ENCODE measurements around the gene NRXN2.

Gene NRXN2

DNA sequence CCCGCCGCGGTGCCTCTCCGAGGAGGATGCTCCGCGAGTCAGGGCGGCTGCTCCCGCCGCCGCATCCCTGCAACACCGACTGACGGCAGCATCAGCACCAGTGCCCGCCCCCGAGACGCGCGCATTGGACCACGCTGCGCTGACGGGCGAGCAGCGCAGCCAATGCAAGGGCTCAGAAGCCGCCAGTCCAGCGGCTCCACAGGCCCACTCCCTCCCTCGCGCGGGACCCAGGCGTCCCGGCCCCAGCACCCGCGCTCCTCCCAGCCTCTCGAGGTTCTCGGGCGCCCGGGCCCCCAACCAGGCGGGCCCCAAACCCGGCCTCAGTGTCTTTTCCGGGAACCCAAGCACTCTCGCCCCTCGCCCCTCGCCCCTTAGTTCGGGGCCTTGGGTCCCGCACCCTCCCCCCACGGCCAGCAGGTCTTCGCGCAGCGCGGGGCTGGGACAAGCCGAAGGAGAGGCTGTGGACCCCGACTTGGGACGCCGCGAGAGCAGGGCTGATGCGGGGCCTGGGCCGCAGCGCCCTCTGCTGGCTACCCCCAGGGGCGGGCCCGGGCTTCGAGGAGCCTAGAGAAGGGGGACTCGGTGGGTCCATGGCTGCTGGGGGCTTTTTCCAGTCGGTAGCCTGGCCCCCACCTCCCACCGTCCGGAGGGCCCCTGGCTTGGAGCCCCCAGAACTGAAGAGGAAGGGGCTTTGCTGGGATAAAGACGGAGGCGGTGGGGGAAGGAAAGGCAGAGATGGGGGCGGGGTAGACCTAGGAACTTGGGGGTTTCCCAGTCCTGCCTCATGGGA, at the start of gene NRXN2:
Gene NRXN2 (minus strand): TSS at position 81 of the 790 bp plus-strand sequence. CDS start 9,498 bp downstream, outside the sequence.
- DNase-seq = peak; percentile 82

DNA sequence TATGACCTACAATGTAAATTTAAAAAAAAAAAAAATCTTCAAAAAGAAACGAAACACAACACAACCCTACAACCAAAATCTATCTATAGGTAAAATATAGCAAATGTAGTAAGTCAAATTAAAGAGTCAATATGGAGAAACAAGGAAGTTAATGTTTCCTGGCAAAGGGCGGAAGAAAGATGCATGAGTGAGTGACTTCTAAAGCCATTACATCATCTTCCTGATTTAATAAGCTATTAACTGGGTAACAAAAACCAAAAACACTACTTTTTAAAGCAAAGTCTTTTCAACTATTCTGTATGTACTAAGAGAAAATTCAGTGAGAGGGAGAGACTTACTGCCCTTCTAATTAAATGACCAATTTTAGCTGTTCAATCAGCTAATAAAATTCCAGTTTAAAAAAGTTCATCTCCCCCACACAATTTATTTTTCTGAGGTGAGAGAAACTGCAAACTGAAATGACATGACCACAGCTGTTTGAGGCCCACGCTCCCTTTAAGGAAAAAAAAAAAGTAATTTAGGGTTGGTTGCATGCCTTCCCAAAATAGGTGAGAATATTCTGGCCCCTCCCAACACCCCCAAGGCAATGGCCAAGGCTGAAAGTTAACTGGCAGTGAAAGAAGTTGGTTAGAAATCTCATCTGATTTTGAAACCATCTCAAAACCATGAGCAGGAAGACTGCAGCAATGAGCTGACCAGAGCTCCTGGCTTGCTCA, 49.5 kb upstream of the NRXN2 start:
- DNase-seq = no peak

DNA sequence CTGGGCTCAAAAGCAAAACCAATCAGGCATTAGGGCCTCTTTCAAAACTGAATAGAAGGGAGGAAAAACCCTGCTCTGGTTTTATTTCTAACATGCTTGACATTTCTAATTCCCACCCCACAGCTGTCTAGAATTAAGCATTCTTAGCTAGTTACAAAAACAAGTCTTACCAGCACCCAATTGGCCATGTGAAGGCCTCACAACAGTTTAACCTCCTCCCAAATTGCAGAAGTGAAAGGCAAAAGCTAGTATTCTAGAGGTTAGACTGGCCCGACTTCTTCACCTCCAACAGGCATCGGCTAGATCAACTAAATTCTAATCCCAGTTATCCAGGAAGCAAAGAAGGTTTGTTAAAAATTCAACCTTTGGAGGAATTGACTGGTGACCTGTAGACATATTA, 48.9 kb upstream of the NRXN2 start:
- no peak for DNase-seq

DNA sequence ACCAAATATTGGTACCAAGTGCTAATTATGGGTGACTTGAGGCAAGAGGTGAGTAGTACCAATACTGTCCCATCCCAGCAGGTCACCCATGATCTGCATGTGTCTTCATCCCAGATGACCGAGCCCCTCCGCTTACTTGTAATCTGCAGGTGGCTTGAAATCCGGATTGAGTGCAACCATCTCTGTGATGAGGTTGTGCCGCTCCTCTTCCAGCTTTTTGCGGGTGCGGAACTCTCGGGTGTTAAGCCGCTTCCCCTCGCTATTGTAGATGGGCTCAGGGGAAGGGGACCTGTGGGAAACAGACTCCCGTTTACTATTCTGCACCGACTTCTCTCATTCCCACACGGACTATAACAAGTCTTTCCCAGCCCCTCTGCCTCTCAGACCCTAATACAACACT, 47.1 kb upstream of the NRXN2 start:
- DNase-seq = no peak

DNA sequence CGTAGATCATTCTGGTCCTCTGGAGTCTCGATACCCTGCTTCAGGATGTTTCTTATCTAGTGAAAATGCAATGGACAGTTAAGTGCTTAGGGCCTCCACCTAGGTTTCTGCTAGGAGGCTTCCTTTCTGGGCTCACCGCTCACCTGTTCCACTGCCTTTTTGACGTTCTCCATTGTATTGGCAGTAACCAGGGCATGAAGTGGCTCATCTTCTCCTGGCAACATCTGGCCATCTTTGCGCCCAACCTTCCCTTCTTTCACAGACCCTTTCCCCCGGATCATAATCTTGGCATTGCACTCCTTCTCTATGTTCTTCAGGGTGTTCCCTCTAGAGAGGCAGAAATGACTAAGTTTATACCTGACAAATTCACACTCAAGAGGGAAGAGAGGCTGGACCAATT, 46.3 kb upstream of the NRXN2 start:
- DNase-seq = no peak

DNA sequence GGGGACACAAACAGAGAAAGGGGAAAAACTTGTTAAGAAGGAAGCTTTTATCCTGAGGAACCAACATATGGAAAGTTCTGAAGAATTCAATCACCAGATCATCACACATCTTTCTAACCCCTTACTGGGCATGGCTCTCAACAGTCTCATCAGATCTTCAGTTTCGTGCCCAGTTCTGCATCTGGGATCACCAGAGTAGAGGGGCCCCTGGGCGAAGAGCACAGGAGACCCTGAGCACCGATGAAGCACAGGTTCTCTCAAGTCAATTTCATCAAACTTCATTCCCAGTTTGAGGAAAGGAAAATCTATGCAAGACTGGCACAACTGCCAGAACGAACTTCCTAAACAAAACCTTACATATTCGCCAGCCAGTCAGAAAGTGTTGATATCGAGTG, 45.3 kb upstream of the NRXN2 start:
- no peak for DNase-seq

DNA sequence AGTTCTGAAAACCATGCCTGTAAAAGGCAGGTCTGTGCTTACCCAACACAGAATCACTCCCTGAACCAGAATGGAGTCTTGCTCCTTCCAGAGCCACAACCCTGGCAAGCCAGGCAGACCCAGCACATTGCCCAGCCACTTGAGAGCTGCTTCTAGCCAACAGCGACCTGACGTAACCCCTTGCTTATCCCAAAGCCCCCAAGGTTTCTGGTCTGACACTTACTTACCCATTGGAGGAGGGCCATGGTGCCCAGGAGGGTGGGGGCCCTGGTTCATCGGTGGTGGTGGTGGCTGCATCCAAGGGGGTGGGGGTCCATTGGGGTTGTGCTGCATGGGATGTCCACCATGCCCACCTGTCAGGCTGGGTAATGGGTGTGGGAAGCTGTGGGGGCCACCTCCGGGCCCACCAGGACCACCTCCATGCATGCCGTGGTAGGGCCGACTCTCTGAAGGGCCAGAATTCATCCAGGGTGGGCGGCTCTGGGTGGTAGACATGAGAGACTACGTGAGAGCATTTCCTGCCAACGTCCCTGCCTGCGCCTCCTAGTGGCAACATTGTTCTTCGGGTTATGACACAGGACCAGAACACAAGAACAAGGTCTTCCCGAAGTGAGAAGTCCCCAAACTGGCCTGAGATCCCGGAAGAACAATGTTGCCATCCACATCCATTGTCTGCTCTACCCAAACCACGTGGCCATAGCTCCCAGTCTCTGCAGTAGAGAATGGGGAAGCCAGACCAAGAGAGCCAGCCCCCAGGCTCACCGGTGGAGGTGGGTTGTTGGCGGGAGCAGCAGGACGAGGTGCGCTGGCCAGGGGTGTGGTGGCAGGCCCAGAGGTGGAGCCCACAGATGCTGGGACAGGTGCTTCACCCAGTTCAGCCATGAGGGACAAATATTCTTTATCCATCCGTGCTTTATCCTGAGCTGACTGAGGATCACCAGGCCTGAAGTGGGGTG, 44.6 kb upstream of the NRXN2 start:
- DNase-seq = no peak

DNA sequence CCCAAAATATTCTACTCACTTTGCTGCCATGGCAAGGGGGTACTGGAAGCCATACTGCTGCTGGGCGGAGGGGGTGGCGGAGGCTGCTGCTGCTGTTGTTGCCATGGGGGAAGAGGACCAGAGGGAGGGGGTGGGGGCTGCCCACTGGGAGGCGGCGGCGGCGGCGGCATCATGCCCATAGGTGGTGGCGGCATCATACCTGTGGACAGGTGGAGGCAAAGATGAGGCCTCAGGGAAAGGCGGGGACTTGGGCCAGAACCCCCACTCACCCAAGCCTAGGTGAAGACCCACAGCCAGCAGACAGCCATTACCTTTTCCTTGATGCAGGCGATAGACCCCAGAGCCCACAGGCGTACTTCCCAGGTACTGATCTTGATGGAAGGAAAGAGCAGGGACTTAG, 43.9 kb upstream of the NRXN2 start:
- no peak for DNase-seq

DNA sequence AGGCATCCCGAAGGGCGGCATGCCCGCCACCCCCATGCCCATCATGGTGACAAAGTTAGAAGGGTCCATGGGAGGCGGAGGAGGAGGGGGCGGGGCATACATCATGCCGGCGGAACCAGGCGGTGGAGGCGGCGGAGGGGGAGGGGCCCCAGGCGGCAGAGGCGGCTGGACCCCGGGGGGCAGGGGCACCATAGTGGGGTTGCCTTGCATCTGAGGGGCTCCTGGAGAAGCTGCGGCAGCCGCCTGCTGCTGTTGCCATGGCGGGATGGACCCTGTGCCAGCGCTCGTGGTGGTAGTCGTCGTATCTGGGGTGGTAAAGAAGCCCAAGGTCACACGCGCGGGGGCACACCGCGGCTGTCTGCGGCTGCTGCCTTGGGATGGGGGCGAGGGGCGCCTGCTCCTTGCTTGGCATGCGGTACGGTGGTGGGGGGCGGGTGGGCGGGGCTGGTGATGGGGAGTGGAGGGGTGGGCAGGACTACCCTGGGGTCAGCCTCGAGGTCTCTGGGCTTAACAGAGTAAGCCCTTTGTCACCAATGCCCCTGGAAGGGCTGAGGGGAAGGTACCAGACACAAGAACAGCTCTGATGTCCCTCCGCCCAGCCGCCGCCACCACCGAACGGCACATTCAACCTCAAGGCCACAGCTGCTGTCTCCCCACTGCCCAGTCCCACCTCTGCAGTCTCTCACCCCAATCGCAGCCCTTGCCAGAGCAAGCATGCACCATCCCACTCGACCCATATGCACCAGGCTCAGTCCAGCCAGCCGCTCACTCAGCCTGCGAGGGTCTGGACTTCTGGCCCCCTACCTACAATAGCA, 43.1 kb upstream of the NRXN2 start:
- no peak for DNase-seq

DNA sequence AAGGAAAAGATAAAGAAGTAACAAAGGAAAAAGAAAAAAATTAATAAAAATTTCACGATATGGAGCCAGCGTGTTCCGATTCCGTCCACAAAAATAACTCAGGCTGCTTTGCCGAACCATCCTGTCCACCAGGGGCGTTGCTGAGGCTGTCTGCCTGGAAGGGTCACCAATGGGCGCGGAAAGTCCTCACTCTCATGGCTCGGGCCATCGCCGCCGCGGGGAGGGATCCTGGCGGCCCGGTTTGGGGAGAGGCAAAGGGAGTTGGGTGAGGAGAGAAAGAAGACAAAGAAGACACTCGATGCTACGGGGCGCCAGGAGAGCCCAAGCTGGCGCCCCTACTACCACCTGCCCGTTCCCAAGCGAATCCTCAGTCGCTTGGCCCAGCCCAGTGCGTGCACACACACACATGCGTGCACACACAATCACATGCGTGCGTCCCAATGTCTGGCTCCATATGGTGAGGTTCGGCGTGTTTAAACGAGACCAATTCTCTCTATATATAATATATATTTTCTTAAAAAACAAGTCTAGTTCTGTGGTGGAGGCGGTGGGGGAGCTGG, 42.4 kb upstream of the NRXN2 start:
- no peak for DNase-seq

DNA sequence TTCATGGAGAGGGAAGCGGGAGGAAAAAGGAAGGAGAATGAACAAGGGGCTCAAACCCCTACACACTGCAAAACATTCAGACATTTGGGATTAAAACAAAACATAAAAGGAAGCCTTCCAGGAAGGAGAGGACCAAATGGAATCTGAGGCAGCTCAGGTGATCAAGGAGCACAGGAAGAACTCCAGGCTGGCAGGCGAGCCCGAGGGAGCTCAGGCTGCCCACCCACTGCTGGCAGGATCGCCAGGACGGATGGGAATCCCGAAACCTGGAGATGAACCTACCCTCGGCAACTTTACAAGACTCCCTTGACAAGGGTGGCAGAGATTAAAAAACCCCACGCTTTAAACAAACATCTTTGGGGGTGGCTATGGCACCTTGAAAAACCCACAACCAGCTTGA, 41.8 kb upstream of the NRXN2 start:
- no peak for DNase-seq

DNA sequence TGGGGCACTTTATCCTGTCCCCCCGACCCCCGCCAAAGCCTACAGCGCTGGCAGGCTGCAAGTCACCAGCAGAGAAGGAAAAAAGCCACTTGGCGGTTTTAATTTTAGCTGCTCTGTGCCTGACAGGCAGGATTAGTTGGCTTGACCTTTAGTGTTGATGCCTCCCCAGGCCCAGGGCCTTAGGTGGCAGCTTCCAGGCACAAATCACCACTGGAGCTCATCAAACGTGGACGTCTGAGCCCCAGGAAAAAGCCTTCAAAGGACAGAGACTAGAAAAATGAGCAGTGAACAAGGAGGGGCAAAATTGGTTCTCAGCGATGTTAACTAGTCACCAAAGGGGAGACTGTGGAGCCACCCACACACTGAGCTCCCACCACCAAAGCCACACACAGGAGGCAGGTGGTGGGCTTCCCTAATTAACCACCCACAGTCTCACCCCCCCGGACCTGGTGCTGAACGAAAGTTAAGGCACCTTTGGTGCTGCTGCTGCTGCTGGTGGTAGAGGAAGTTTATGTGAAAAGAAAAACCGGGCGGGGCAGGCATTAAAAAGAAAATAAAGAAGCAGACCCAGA, 41.1 kb upstream of the NRXN2 start:
- no peak for DNase-seq

DNA sequence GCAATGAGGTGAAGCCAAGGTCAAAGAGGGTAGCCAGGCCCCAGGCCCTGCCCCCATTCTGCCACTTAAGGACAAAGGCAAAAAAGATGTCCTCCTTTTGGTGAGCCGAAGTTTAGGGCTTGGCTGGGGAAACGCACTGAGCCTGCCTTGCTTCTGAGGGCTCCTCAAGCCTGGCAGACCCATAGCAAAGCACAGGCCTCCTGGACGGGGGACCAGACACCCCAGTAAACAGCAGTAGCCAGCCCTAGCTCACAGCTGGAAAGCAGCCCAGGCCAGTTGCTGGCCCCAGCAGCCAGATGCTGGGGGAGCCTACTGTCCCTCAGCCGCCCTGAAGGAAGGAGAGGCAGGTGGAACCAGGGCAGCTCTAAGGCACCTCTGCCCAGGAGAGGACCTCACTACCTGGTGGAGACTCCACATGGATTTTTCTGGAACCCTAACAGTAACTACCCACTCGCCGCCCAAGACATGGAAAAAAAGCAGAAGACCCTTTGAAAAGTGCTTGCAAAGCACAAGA, 40.6 kb upstream of the NRXN2 start:
- no peak for DNase-seq

DNA sequence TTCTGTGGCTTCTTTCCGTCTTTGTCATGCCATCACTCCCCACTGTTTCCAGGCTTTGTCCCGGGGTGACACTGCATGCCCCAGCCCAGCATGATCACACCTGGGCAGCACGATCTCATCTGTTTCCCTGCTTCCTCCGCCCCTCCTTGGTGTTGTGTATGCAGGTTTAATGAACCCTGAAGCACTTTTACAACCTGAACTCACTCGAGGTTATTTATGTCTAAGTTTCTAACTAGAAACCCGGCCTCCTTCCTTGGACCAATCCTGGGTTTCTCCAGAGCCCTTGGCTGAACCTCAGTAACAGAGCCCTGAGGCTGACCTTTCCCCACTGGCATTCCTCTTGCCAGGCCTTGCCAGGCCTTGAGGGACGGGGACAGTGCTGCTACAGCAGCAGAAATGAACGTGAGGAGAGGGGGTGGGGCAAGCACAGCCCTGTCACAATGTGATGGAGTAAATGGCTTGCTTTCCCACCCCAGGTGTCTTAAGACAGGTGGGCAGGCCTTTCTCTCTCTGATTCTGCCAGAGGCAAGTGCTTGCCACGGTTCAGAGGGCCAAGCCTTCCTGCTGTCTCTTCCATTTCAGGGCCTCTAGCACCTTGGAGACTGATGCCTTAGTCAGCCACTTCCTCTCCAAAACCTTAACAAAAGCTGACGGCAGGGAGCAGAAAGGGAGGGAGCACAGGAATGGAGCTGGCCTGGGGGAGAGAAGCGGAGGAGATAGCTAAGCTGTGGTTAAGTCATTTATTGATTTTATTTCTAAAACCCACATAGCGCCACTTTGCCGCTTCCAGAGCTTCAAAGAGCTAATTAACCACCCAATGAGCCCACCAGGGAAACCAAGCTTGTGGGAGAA, 39.9 kb upstream of the NRXN2 start:
- DNase-seq = no peak

DNA sequence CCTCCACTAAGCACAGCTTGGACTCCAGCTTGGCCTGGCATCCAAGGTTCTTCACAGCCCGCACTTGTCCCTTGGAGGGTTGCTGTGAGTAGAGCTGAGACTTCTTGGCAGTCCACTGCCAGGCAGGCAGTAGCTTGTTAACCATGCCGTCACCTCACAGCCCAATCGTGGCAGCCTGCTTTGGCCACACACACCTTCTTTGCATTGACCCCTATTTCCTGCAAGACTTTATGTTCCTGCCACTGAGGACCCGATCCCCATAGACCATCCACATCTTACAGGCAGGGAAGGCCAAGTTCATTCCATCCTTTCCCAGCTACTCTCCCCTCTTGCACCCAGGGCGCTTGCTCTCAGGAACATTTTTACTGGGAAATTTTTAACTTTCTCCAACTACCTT, 39.3 kb upstream of the NRXN2 start:
- no peak for DNase-seq

DNA sequence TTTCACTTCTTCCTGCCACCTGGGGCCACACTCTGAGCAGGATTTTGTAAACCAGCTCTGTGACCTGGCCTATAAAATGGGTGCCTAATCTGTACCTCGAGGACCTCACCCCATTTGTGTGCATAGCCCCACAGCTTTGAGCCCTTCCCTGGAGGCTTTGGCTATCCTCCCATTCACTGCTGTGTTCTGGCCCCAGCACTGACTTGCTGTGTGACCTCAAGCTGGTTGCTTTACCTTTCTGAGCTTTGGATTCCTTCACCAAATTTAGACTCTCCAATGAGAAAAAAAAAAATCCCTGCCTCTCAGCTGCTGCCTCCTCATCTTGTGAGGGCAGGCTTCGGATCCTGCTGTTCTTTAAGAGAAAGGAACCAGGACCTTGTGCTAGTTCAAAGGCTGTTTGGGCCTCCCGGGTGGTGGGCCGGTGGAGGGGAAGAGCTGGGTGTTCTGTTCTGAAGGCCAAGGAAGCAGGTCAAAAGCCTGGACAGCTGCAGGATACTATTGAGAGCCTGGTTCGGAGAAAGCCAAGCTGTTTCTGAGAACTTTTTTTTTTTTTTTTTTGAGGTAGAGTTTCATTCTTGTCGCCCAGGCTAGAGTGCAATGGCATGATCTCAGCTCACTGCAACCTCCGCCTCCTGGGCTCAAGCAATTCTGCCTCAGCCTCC, 37.9 kb upstream of the NRXN2 start:
- no peak for DNase-seq

DNA sequence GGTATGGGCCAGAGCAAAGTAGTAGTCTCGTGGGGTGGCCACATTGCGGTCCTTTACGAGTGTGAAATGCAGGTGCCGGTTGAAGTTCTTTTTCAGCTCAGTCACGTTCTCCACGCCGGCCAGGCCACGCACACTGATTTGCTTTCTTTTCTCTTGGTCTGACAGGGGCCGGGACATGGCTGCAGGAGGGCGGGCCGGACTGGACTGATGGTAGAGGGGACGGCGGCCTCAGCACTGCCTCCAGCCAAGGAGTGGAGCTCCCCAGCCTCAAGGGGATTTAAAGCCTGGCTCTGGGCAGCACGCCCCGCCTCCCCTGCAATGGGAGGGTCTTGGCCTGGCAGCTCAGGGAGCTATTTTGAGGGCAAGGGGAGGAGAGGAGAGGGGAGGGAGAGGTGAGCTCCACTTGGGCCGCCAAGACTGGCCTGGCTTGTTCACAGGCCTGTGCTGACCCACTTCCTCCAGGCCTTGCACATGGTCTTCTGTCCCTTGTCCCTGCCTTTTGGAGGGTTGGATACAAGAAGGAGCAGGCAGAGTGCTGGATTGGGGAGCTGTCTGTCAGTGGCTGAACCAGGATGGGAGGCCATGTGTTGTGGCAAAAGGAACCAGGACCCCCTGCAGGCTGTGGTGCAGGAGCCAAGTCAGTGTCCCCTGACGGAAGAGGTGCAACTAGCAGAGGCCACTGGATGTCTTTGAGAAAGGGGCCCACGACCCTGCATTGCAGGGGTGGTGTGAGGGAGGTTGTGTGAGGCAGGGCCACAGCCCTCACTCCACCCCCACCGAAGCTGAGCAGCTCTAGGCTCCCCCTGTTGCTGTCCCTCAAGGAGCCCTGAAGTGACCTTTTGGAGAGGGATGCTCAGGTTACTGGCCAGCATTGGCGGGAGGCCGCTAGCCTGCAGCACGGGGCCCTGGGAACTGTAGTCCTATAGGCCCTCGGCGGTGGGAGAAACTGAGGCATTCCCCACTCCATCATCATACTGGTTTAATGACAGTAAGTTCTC, 37.0 kb upstream of the NRXN2 start, which contains the start of gene PYGM:
Gene PYGM (minus strand): TSS at position 253 of the 998 bp plus-strand sequence. CDS start 76 bp downstream, at position 177.
- peak; percentile 90 for DNase-seq

DNA sequence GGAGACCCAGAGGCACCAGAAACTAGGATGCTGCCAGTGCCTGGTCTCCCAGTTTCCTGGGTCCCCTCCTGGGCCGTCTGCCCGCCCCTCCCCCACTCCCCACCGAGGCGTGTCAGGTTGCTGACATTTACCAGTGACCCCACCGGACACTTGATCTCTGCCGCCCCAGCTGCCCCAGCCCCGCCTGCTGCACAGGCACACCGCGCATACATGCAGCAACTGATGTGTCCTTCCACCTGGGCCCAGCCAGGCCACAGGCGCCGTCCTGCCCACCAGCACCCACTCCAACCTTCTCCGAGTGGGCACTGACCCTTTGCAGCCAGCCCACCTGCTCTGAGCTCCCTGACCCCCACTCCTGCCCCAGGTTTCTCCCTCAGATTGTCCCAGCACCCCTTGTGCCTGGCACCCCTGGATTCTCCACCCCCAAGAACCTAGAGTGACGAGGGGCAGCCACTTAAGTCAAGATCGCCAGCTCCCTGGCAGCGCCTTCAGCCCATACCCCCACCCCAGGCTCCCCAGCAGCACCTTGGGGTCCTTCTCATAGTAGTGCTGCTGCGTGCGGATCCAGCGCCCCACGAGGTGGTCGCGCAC, 36.2 kb upstream of the NRXN2 start:
- no peak for DNase-seq
